K562 (cell line): Measurements from ENCODE around the gene DNAJB6. TPM values are rescaled to one million over a fixed set of nuclear protein-coding genes. Genes with fewer than 3 reads are reported as not detected.

Experiments used
- ATAC-seq: fragments of 200-7000 bp; cut with Tn5 transposase; 3 replicates; pipeline ENCODE4 v1.9.1; 2020; ENCODE audit warnings: moderate library complexity
- BruUV-seq: library from RNA; stranded (reverse); fragments of 400-500 nt; replicated peaks from 2 replicates; lab custom pipeline; 2021; lab: Mats Ljungman, UMichigan
- CTCF ChIA-PET: fragments of 300-600 bp; formaldehyde crosslinking; extraction: SDS; loops from one replicate; lab custom pipeline; 2021; ENCODE audit warnings: low intra/inter-chr PET ratio; lab: Yijun Ruan, JAX
- POLR2A ChIA-PET: fragments of 300-600, 350-650 bp; sonication (Branson Sonifier 250); formaldehyde crosslinking; extraction: SDS; loops from one replicate; lab custom pipeline; 2021; ENCODE audit warnings: antibody characterized with exemption, inconsistent platforms; lab: Yijun Ruan, JAX
- DNase-seq, 4 experiments: peaks; one replicate each; pipeline versions ENCODE4 v3.0.0 to v3.0.0-alpha.2; 2011 to 2018; ENCODE audit warnings: low spot score in 3 of 4, mixed read lengths in 3 of 4; ENCODE audit errors: extremely low read depth in 1 of 4
- FAIRE-seq: peaks from 2 replicates; lab custom pipeline; 2011; peaks lifted over from hg19 to GRCh38; lab: Jason Lieb, UNC
- H2AFZ ChIP-seq: 2 replicates; pipeline ENCODE4 v1.6.0; 2011; ENCODE audit warnings: low read depth, low read length, control low read depth, inconsistent platforms
- H3K27ac ChIP-seq: fragments of 200-600 bp; 3 replicates; pipeline ENCODE4 v1.8.0; 2011; ENCODE audit warnings: low read depth, mild to moderate bottlenecking, control low read depth, inconsistent platforms, low read length, moderate library complexity, mixed read lengths; ENCODE audit errors: extremely low read depth
- H3K27me3 ChIP-seq, 2 experiments: fragments of 300-600 bp in 1 of 2; 2 replicates in 1 of 2; 3 replicates in 1 of 2; pipeline versions ENCODE4 v1.6.0 to v1.8.0; 2011; ENCODE audit warnings: inconsistent platforms in 2 of 2, low read length in 2 of 2, mild to moderate bottlenecking in 1 of 2, mixed read lengths in 1 of 2, moderate library complexity in 1 of 2; ENCODE audit not compliant: control insufficient read depth in 2 of 2, insufficient read depth in 2 of 2
- H3K36me3 ChIP-seq: fragments of 300-600 bp; 3 replicates; pipeline ENCODE4 v1.8.0; 2011; ENCODE audit warnings: mild to moderate bottlenecking, low read length, inconsistent platforms; ENCODE audit not compliant: control insufficient read depth, insufficient read depth
- H3K4me1 ChIP-seq, 2 experiments: fragments of 200-600 bp in 1 of 2; replicated peaks in 1 of 2; 2 replicates in 1 of 2; 3 replicates in 1 of 2; pipeline versions ENCODE4 v1.5.1 to v1.8.0; 2011; ENCODE audit warnings: inconsistent platforms in 2 of 2, low read length in 2 of 2, mild to moderate bottlenecking in 1 of 2, mixed read lengths in 1 of 2, moderate library complexity in 1 of 2; ENCODE audit not compliant: control insufficient read depth in 2 of 2, insufficient read depth in 2 of 2
- H3K4me2 ChIP-seq: 2 replicates; pipeline ENCODE4 v1.6.1; 2011; ENCODE audit warnings: low read length, control low read depth, inconsistent platforms, mixed read lengths; ENCODE audit not compliant: insufficient read depth
- H3K4me3 ChIP-seq: fragments of 200-600 bp; sonication (generic), shearing (Covaris generic); 2 replicates; pipeline ENCODE4 v1.5.1; 2016; ENCODE audit warnings: control low read depth, inconsistent platforms
- H3K79me2 ChIP-seq: fragments of 200-600 bp; 3 replicates; pipeline ENCODE4 v1.8.0; 2011; ENCODE audit warnings: low read length, inconsistent platforms; ENCODE audit not compliant: control insufficient read depth, insufficient read depth
- H3K9ac ChIP-seq, 2 experiments: 2 replicates each; pipeline versions ENCODE4 v1.6.0 to v1.6.1; 2011; ENCODE audit warnings: low read depth in 2 of 2, low read length in 2 of 2, control low read depth in 1 of 2, inconsistent platforms in 1 of 2, mild to moderate bottlenecking in 1 of 2, mixed read lengths in 1 of 2; ENCODE audit not compliant: insufficient read depth in 1 of 2
- H3K9me1 ChIP-seq: one replicate; pipeline ENCODE4 v1.6.0; 2011; ENCODE audit warnings: inconsistent platforms, mild to moderate bottlenecking, low read length, moderate library complexity; ENCODE audit not compliant: control insufficient read depth, insufficient read depth
- H3K9me3 ChIP-seq: replicated peaks from 2 replicates; pipeline ENCODE4 v1.5.1; 2011; ENCODE audit warnings: low read depth, low read length, inconsistent platforms; ENCODE audit not compliant: control insufficient read depth, insufficient read depth
- H4K20me1 ChIP-seq: replicated peaks from 2 replicates; pipeline ENCODE4 v1.6.1; 2011; ENCODE audit warnings: low read length, inconsistent platforms, mixed read lengths; ENCODE audit not compliant: control insufficient read depth, insufficient read depth
- ADNP ChIP-seq: fragments of 200-800 bp; sonication (Bioruptor generic); IDR thresholded peaks from 2 replicates; pipeline ENCODE4 v1.6.1; 2016; ENCODE audit warnings: missing genetic modification characterization, missing compliant biosample characterization
- DIDO1 ChIP-seq: fragments of 450-650 bp; IDR thresholded peaks from 2 replicates; pipeline ENCODE4 v1.6.1; 2016; ENCODE audit warnings: low read depth, missing biosample characterization, missing genetic modification characterization
- DPF2 ChIP-seq: fragments of 450-650 bp; IDR thresholded peaks from 2 replicates; pipeline ENCODE4 v1.6.1; 2016
- FOXM1 ChIP-seq, 2 experiments: fragments of 450-650 bp in 1 of 2; sonication (generic) in 1 of 2; formaldehyde crosslinking in 1 of 2; IDR thresholded peaks; 2 replicates each; pipeline versions ENCODE4 v1.6.1 to v1.9.0; 2017 to 2022; ENCODE audit warnings: low read depth in 2 of 2, mild to moderate bottlenecking in 2 of 2, missing genetic modification reagents in 1 of 2, moderate library complexity in 1 of 2
- HDGF ChIP-seq: fragments of 450-650 bp; IDR thresholded peaks from 2 replicates; pipeline ENCODE4 v1.6.1; 2016
- JUND ChIP-seq, 2 experiments: IDR thresholded peaks; 2 replicates in 1 of 2; 3 replicates in 1 of 2; pipeline ENCODE4 v1.6.1; 2011; ENCODE audit warnings: borderline replicate concordance in 2 of 2, low read depth in 2 of 2, low read length in 2 of 2, improper control_type of control experiment in 1 of 2, missing biosample characterization in 1 of 2, missing genetic modification characterization in 1 of 2, missing genetic modification reagents in 1 of 2
- KDM5B ChIP-seq: fragments of 200-600 bp; sonication (generic); IDR thresholded peaks from 2 replicates; pipeline ENCODE4 v1.6.1; 2012; ENCODE audit warnings: low read depth, mild to moderate bottlenecking, moderate library complexity, low read length, control low read depth, inconsistent platforms; ENCODE audit not compliant: insufficient replicate concordance
- SMARCA5 ChIP-seq: fragments of 450-650 bp; IDR thresholded peaks from 2 replicates; pipeline ENCODE4 v1.6.1; 2016
- SNRNP70 ChIP-seq: fragments of 200-400 bp; formaldehyde crosslinking; optimal IDR thresholded peaks from 2 replicates; pipeline ENCODE3; 2017; ENCODE audit warnings: low read depth, low read length
- WGBS: fragments of 100-300 bp; shearing (Covaris generic); methylation state at CpG from one replicate; pipeline ENCODE4 v1.1.6; 2016; ENCODE audit warnings: low coverage, mixed read lengths; ENCODE audit not compliant: insufficient coverage; ENCODE audit errors: missing lambda C conversion rate; 5-methylcytosine and 5-hydroxymethylcytosine counted together
- in situ Hi-C: fragments of 300-500 bp; cut with MboI; formaldehyde crosslinking; loops from 4 replicates; pipeline ENCODE4 v1.15.0; 2018; ENCODE audit warnings: inconsistent platforms, mixed read lengths
- intact Hi-C: fragments of 100-400 bp; cut with micrococcal nuclease; formaldehyde crosslinking; loops from 2 replicates; pipeline ENCODE4 v1.14.2; 2022
- polyA plus RNA-seq, 8 experiments: library from polyadenylated mRNA; depleted of rRNA in 4 of 8; stranded (reverse) in 5 of 8; unstranded in 3 of 8; fragments of >200 nt; fragmentation: Nextera tagmentation in 2 of 8; fragmentation: Illumina TruSeq in 1 of 8; extraction: Ambion mirVana in 2 of 8; extraction: Trizol in 1 of 8; gene quantifications; 2 replicates each; pipeline versions ENCODE4 v1.2.1 to v1.2.3, GENCODE V29; 2011 to 2014; ENCODE audit warnings: inconsistent platforms in 1 of 8, missing spikeins in 1 of 8
- total RNA-seq, 7 experiments: library from RNA; depleted of rRNA in 6 of 7; stranded (reverse); fragments of >200 nt in 6 of 7; fragmentation: Illumina TruSeq in 2 of 7; extraction: Trizol in 2 of 7; gene quantifications; 2 replicates each; pipeline versions ENCODE4 v1.2.1 to v1.2.3, GENCODE V29; 2011 to 2021; ENCODE audit warnings: low replicate concordance in 1 of 7
- TF ChIP-seq, protein P1 (sequence below): sonication (generic); formaldehyde crosslinking; IDR thresholded peaks from 2 replicates; pipeline ENCODE4 v1.8.1; 2023; ENCODE audit warnings: missing genetic modification reagents, mild to moderate bottlenecking, borderline replicate concordance

DNAJB6 gene
- total and polyA plus RNA-seq, 9 of the 15 experiments (the other 6 are each of a cell fraction or from before 2014, with no cell fraction given), result 84.5 to 158 (median 135) TPM

DNA sequence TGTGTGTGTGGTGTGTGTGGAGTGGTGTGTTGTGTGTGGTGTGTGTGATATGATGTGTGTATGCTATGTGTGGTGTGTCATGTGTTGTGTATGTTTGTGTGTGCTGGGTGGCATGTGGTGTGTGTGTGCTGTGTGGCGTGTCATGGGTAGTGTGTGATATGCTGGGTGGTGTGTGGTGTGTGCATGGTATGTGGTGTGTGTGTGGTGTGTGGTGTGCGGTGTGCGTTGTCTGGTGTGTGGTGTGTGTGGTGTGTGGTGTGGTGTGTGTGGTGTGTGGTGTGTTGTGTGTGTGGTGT is 37.5 kb upstream of the DNAJB6 start:
- 82% methylated on average over 1 of the region's 3 CpGs for WGBS
- peaks cover 17 to 31% of the 10 kb centered on the region in 2 experiments; a peak in 4 of 5 replicates for H3K4me1 ChIP-seq
- no peaks in the 10 kb centered on the region for H3K36me3 ChIP-seq
- H3K9ac ChIP-seq, result no peak overlapping the region; a peak in 2 of 4 replicates
- TF ChIP-seq DPF2, result peak; percentile 31; the same call in 1 of the 2 replicates
- TF ChIP-seq FOXM1 (IDR thresholded peaks at IDR 0.05; ENCODE audit: low read depth), result no peak
- 0 out of 2 replicates have a peak, but pooled peaks have one; percentile 20 for TF ChIP-seq FOXM1 (CRISPR knock-in tag; IDR thresholded peaks at IDR 0.05; ENCODE audit: low read depth)
- no peak for TF ChIP-seq SNRNP70
- peak; percentile 74; the same call in 1 of the 2 replicates for TF ChIP-seq ADNP
- peak; percentile 10; the same call in 1 of the 2 replicates for TF ChIP-seq SMARCA5
- 0 out of 2 replicates have a peak, but pooled peaks have one; percentile 18 for TF ChIP-seq DIDO1 (tag)
- TF ChIP-seq HDGF, result 0 out of 2 replicates have a peak, but pooled peaks have one; percentile 16
- no peak for TF ChIP-seq JUND (IDR thresholded peaks at IDR 0.05; ENCODE audit: borderline replicate concordance, low read depth, low read length)
- no peak for TF ChIP-seq JUND (tag; IDR thresholded peaks at IDR 0.05; ENCODE audit: borderline replicate concordance, low read depth, low read length)
- no peak for TF ChIP-seq KDM5B
- TF ChIP-seq, protein P1, sequence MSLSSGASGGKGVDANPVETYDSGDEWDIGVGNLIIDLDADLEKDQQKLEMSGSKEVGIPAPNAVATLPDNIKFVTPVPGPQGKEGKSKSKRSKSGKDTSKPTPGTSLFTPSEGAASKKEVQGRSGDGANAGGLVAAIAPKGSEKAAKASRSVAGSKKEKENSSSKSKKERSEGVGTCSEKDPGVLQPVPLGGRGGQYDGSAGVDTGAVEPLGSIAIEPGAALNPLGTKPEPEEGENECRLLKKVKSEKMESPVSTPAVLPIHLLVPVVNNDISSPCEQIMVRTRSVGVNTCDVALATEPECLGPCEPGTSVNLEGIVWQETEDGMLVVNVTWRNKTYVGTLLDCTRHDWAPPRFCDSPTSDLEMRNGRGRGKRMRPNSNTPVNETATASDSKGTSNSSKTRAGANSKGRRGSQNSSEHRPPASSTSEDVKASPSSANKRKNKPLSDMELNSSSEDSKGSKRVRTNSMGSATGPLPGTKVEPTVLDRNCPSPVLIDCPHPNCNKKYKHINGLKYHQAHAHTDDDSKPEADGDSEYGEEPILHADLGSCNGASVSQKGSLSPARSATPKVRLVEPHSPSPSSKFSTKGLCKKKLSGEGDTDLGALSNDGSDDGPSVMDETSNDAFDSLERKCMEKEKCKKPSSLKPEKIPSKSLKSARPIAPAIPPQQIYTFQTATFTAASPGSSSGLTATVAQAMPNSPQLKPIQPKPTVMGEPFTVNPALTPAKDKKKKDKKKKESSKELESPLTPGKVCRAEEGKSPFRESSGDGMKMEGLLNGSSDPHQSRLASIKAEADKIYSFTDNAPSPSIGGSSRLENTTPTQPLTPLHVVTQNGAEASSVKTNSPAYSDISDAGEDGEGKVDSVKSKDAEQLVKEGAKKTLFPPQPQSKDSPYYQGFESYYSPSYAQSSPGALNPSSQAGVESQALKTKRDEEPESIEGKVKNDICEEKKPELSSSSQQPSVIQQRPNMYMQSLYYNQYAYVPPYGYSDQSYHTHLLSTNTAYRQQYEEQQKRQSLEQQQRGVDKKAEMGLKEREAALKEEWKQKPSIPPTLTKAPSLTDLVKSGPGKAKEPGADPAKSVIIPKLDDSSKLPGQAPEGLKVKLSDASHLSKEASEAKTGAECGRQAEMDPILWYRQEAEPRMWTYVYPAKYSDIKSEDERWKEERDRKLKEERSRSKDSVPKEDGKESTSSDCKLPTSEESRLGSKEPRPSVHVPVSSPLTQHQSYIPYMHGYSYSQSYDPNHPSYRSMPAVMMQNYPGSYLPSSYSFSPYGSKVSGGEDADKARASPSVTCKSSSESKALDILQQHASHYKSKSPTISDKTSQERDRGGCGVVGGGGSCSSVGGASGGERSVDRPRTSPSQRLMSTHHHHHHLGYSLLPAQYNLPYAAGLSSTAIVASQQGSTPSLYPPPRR (CRISPR knock-in tag), result 0 out of 2 replicates have a peak, but pooled peaks have one; percentile 28
- no TSS peak for BruUV-seq
- intact Hi-C loops, result loop anchor here (5.0 kb wide), 2 partner anchors 43 to 98 kb away; no protein-coding TSS in a partner anchor
- ChIA-PET POLR2A (no interaction called here), CTCF (no interaction called here)
- H3K27me3 ChIP-seq, result peaks cover 14 to 16% of the 10 kb centered on the region in 2 experiments; a peak in 4 of 5 replicates
- H3K4me2 ChIP-seq, result peak overlapping the region; percentile 22
- no peak overlapping the region for H3K4me3 ChIP-seq
- H2AFZ ChIP-seq, result peak overlapping the region; percentile 71
- no peaks in the 10 kb centered on the region for H3K79me2 ChIP-seq
- H3K9me1 ChIP-seq, result peaks cover 8% of the 10 kb centered on the region
- ATAC-seq (no peak), FAIRE-seq (no peak), DNase-seq (no peak)
- in situ Hi-C loops, result no loop called here
- no peaks in the 10 kb centered on the region for H4K20me1 ChIP-seq
- H3K9me3 ChIP-seq, result no peaks in the 10 kb centered on the region
- no peak overlapping the region; the same call in 2 of the 3 replicates for H3K27ac ChIP-seq
